SK-N-SH (cell line): ENCODE measurements around the gene CD34. TPM values are rescaled to one million over a fixed set of nuclear protein-coding genes. Genes with fewer than 3 reads are reported as not detected.

Experiments used
- CTCF ChIA-PET: fragments of 300-600, 350-600 bp; formaldehyde crosslinking; extraction: SDS; loops from one replicate; lab custom pipeline; 2021; lab: Yijun Ruan, JAX
- POLR2A ChIA-PET: fragments of 350-600 bp; sonication (Branson Sonifier 250); formaldehyde crosslinking; extraction: SDS; loops from one replicate; lab custom pipeline; 2020; ENCODE audit warnings: antibody characterized with exemption, inconsistent platforms; lab: Yijun Ruan, JAX
- DNase-seq: peaks from one replicate; pipeline ENCODE4 v3.0.0; 2012
- H2AFZ ChIP-seq: fragments of 200-600 bp; sonication (generic); 2 replicates; pipeline ENCODE4 v1.8.1; 2016; ENCODE audit warnings: antibody characterized with exemption, mild to moderate bottlenecking, low read depth
- H3F3A ChIP-seq: fragments of 200-600 bp; sonication (generic); replicated peaks from 2 replicates; pipeline ENCODE3; 2016; ENCODE audit warnings: antibody characterized with exemption, mild to moderate bottlenecking; ENCODE audit not compliant: insufficient read depth
- H3K27ac ChIP-seq, 2 experiments: fragments of 200-500 bp in 1 of 2; fragments of 200-600 bp in 1 of 2; sonication (Bioruptor generic) in 1 of 2; sonication (generic), shearing (Covaris generic) in 1 of 2; 2 replicates each; pipeline versions ENCODE4 v1.5.1 to v1.6.1; 2014 to 2016; ENCODE audit warnings: low read depth in 2 of 2, inconsistent platforms in 1 of 2, low read length in 1 of 2, mild to moderate bottlenecking in 1 of 2, mixed read lengths in 1 of 2
- H3K27me3 ChIP-seq: fragments of 200-600 bp; sonication (generic), shearing (Covaris generic); 2 replicates; pipeline ENCODE4 v1.6.1; 2016; ENCODE audit warnings: mixed run types; ENCODE audit not compliant: insufficient read depth
- H3K36me3 ChIP-seq, 2 experiments: fragments of 200-500 bp in 1 of 2; fragments of 200-600 bp in 1 of 2; sonication (Bioruptor generic) in 1 of 2; sonication (generic) in 1 of 2; replicated peaks in 1 of 2; 2 replicates each; pipeline versions ENCODE3 to v1.5.1; 2014 to 2016; ENCODE audit warnings: low read length in 1 of 2, mild to moderate bottlenecking in 1 of 2; ENCODE audit not compliant: insufficient read depth in 2 of 2, control insufficient read depth in 1 of 2
- H3K4me1 ChIP-seq, 2 experiments: fragments of 200-500 bp in 1 of 2; fragments of 200-600 bp in 1 of 2; sonication (Bioruptor generic) in 1 of 2; sonication (generic), shearing (Covaris generic) in 1 of 2; 2 replicates each; pipeline versions ENCODE4 v1.5.1 to v1.6.1; 2014 to 2016; ENCODE audit warnings: low read depth in 1 of 2, low read length in 1 of 2, mixed run types in 1 of 2; ENCODE audit not compliant: insufficient read depth in 2 of 2, control insufficient read depth in 1 of 2
- H3K4me2 ChIP-seq: fragments of 200-600 bp; sonication (generic), shearing (Covaris generic); 2 replicates; pipeline ENCODE4 v1.6.1; 2017; ENCODE audit warnings: mixed run types
- H3K4me3 ChIP-seq, 2 experiments: fragments of 200-500 bp in 1 of 2; fragments of 200-600 bp in 1 of 2; sonication (Bioruptor generic) in 1 of 2; sonication (generic), shearing (Covaris generic) in 1 of 2; 2 replicates each; pipeline versions ENCODE4 v1.5.1 to v1.8.1; 2014 to 2016; ENCODE audit warnings: low read depth in 2 of 2, inconsistent platforms in 1 of 2, low read length in 1 of 2, mild to moderate bottlenecking in 1 of 2, mixed read lengths in 1 of 2, moderate library complexity in 1 of 2
- H3K79me2 ChIP-seq: fragments of 200-600 bp; sonication (generic); 2 replicates; pipeline ENCODE4 v1.8.1; 2017; ENCODE audit warnings: mild to moderate bottlenecking; ENCODE audit not compliant: insufficient read depth
- H3K9ac ChIP-seq: fragments of 200-600 bp; sonication (generic); 2 replicates; pipeline ENCODE4 v1.6.1; 2017; ENCODE audit warnings: mixed run types
- H3K9me2 ChIP-seq: fragments of 200-600 bp; sonication (generic); 2 replicates; pipeline ENCODE4 v1.6.1; 2017; ENCODE audit warnings: mixed run types
- H3K9me3 ChIP-seq: fragments of 200-600 bp; sonication (generic); 2 replicates; pipeline ENCODE4 v1.6.1; 2017; ENCODE audit warnings: mixed run types, mild to moderate bottlenecking, moderate library complexity
- H4K20me1 ChIP-seq: fragments of 200-600 bp; sonication (generic); 2 replicates; pipeline ENCODE4 v1.6.1; 2017; ENCODE audit warnings: mild to moderate bottlenecking, mixed run types; ENCODE audit not compliant: insufficient read depth
- CHD2 ChIP-seq: fragments of 150-350 bp; IDR thresholded peaks from 2 replicates; pipeline ENCODE4 v1.6.1; 2018; ENCODE audit warnings: low read length; ENCODE audit not compliant: partially characterized antibody
- ELF1 ChIP-seq: IDR thresholded peaks from 2 replicates; pipeline ENCODE4 v1.4.0; 2012
- EP300 ChIP-seq, 2 experiments: IDR thresholded peaks; 2 replicates each; pipeline versions ENCODE4 v1.4.0 to v1.6.1; 2012; ENCODE audit warnings: borderline replicate concordance in 1 of 2, low read depth in 1 of 2, low read length in 1 of 2
- EZH2phosphoT487 ChIP-seq: fragments of 200-600 bp; sonication (generic); IDR thresholded peaks from 2 replicates; pipeline ENCODE4 v1.6.1; 2017; ENCODE audit warnings: low read depth, mixed run types, mild to moderate bottlenecking, antibody characterized with exemption, moderate library complexity, borderline replicate concordance
- FOSL2 ChIP-seq: IDR thresholded peaks from 2 replicates; pipeline ENCODE4 v1.4.0; 2012; ENCODE audit warnings: low read depth, mild to moderate bottlenecking, moderate library complexity, borderline replicate concordance
- FOXJ3 ChIP-seq: sonication (generic); formaldehyde crosslinking; IDR thresholded peaks from 2 replicates; pipeline ENCODE4 v1.5.1; 2020; ENCODE audit warnings: mild to moderate bottlenecking, missing genetic modification reagents
- GATA2 ChIP-seq: sonication (generic); formaldehyde crosslinking; IDR thresholded peaks from 2 replicates; pipeline ENCODE4 v1.5.0; 2020; ENCODE audit warnings: mild to moderate bottlenecking, missing genetic modification reagents
- JUND ChIP-seq: IDR thresholded peaks from 2 replicates; pipeline ENCODE4 v1.4.0; 2012
- MEF2A ChIP-seq: IDR thresholded peaks from 2 replicates; pipeline ENCODE4 v1.4.0; 2012; ENCODE audit warnings: low read depth, borderline replicate concordance
- MXI1 ChIP-seq: IDR thresholded peaks from 2 replicates; pipeline ENCODE4 v1.6.1; 2012; ENCODE audit warnings: mild to moderate bottlenecking, low read depth, low read length, improper control_type of control experiment
- RAD21 ChIP-seq: IDR thresholded peaks from 2 replicates; pipeline ENCODE4 v1.6.1; 2012; ENCODE audit warnings: mild to moderate bottlenecking, low read length
- RCOR1 ChIP-seq: fragments of 150-350 bp; IDR thresholded peaks from 2 replicates; pipeline ENCODE4 v1.6.1; 2017; ENCODE audit warnings: antibody characterized with exemption, low read length
- RFX5 ChIP-seq: IDR thresholded peaks from 2 replicates; pipeline ENCODE4 v1.6.1; 2012; ENCODE audit warnings: mild to moderate bottlenecking, improper control_type of control experiment, low read length
- RXRA ChIP-seq: IDR thresholded peaks from 2 replicates; pipeline ENCODE4 v1.4.0; 2012; ENCODE audit warnings: low read depth, mild to moderate bottlenecking, borderline replicate concordance
- SMC3 ChIP-seq: IDR thresholded peaks from 2 replicates; pipeline ENCODE4 v1.6.1; 2012; ENCODE audit warnings: low read depth, low read length, improper control_type of control experiment
- TAF1 ChIP-seq: IDR thresholded peaks from 2 replicates; pipeline ENCODE4 v1.6.1; 2012; ENCODE audit warnings: low read depth, mild to moderate bottlenecking, low read length, moderate library complexity, borderline replicate concordance
- WGBS: methylation state at CpG from one replicate; pipeline ENCODE4 v1.1.6; 2017; ENCODE audit warnings: low lambda C conversion rate; 5-methylcytosine and 5-hydroxymethylcytosine counted together
- polyA plus RNA-seq, 3 experiments: library from polyadenylated mRNA; depleted of rRNA; stranded (reverse); fragments of >200 nt; gene quantifications; 2 replicates each; pipeline ENCODE4 v1.2.3, GENCODE V29; 2012
- TF ChIP-seq, protein P1 (sequence below): IDR thresholded peaks from 2 replicates; pipeline ENCODE4 v1.4.0; 2012; ENCODE audit warnings: low read depth, borderline replicate concordance
- TF ChIP-seq, protein P2 (sequence below): IDR thresholded peaks from 2 replicates; pipeline ENCODE4 v1.6.1; 2012; ENCODE audit warnings: mild to moderate bottlenecking, low read depth, low read length, moderate library complexity

The CD34 gene
- polyA plus RNA-seq, 1 of the 3 experiments (the other 2 are of a cell fraction) = 0.59 TPM

DNA sequence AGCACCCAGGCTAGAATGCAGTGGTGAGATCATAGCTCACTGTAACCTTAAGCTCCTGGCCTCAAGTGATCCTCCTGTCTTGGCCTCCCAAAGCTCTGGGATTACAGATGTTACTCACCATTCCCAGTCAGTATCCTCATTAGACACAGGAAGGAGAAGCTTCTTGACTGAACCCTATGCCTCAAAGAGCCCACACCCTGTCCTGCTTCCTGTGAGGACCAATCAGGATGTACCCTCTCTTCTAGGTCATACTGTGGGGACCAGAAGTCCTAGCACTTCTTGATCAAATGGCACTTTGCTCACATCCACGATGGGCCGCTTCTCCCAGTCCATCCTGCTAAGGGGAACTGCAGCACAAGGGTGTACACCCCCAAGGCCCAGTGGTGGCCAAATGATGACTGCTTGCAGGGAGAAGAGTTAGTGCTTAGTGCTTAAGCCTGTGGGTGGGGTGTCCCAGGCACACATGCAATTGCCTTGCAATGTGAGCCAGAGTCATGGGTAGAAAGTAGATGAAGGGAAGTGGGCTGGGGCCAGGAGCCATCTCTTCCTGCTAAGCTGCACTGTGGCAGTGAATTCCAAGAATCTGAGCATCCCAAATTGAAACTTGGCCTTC, 9.8 kb downstream of the CD34 start:
- no peaks in the 10 kb centered on the region for H3K79me2 ChIP-seq

DNA sequence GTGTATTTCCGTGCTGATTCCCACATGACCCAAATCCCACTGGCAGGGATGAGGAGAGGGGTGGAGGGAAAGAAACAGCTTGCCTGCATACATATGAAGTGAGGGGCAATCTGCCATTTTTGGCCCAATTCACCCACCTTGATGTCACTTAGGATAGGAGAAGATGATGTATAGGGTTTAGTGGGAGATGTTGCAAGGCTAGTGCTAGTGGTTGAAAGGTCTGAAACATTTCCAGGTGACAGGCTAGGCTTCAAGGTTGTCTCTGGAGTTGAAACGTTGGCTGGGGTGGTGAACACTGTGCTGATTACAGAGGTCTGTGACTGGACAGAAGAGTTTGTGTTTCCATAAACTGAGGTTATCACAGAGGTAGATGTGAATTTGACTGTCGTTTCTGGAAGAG, 12.1 kb downstream of the CD34 start:
- H3K36me3 ChIP-seq = no peaks in the 10 kb centered on the region
- 37% methylated on average over 3 of the region's 3 CpGs for WGBS
- no peaks in the 10 kb centered on the region for H3K27me3 ChIP-seq
- H3K27ac ChIP-seq = no peak overlapping the region
- H3K4me2 ChIP-seq = no peak overlapping the region
- no peaks in the 10 kb centered on the region; a peak in 1 of 4 replicates for H3K4me1 ChIP-seq
- no peaks in the 10 kb centered on the region for H3K9me3 ChIP-seq
- no peaks in the 10 kb centered on the region for H3K79me2 ChIP-seq
- ChIA-PET CTCF (interaction anchor here (1.0 to 5.7 kb wide), 3 partner anchors 13 to 65 kb away, joined by 3 to 102 read pairs (median 96); no protein-coding TSS in a partner anchor), POLR2A (no interaction called here)
- no peak for DNase-seq
- H2AFZ ChIP-seq = no peak overlapping the region
- no peak for TF ChIP-seq JUND
- H3K9me2 ChIP-seq = no peaks in the 10 kb centered on the region
- H3K4me3 ChIP-seq = no peak overlapping the region
- H3K9ac ChIP-seq = no peak overlapping the region
- no peaks in the 10 kb centered on the region for H4K20me1 ChIP-seq
- H3F3A ChIP-seq = no peaks in the 10 kb centered on the region

More for the DNA sequence above, 9.8 kb downstream of the CD34 start:
- Histone ChIP-seq H3K27ac (no peak overlapping the region), H3K4me2 (no peak overlapping the region), H3K36me3 (no peaks in the 10 kb centered on the region), H3K9me3 (no peaks in the 10 kb centered on the region), H4K20me1 (no peaks in the 10 kb centered on the region), H3K4me3 (no peak overlapping the region), H3K27me3 (no peaks in the 10 kb centered on the region), H3K4me1 (no peaks in the 10 kb centered on the region; a peak in 1 of 4 replicates), H3K9ac (no peak overlapping the region), H3F3A (no peaks in the 10 kb centered on the region)
- DNase-seq = no peak
- 58% methylated on average over 2 of the region's 2 CpGs for WGBS
- CTCF ChIA-PET = interaction anchor here (1.1 to 1.4 kb wide), 4 partner anchors 18 to 96 kb away, joined by 3 to 7 read pairs (median 3); no protein-coding TSS in a partner anchor
- POLR2A ChIA-PET = no interaction called here
- TF ChIP-seq JUND = no peak
- TF ChIP-seq, protein P1, sequence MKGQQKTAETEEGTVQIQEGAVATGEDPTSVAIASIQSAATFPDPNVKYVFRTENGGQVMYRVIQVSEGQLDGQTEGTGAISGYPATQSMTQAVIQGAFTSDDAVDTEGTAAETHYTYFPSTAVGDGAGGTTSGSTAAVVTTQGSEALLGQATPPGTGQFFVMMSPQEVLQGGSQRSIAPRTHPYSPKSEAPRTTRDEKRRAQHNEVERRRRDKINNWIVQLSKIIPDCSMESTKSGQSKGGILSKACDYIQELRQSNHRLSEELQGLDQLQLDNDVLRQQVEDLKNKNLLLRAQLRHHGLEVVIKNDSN = no peak
- no peak for TF ChIP-seq MXI1
- no peak for TF ChIP-seq FOXJ3
- no peak for TF ChIP-seq TAF1
- TF ChIP-seq MEF2A = no peak
- TF ChIP-seq, all 33 proteins: peak for 0
- no peaks in the 10 kb centered on the region for H3K9me2 ChIP-seq
- no peak overlapping the region for H2AFZ ChIP-seq

DNA sequence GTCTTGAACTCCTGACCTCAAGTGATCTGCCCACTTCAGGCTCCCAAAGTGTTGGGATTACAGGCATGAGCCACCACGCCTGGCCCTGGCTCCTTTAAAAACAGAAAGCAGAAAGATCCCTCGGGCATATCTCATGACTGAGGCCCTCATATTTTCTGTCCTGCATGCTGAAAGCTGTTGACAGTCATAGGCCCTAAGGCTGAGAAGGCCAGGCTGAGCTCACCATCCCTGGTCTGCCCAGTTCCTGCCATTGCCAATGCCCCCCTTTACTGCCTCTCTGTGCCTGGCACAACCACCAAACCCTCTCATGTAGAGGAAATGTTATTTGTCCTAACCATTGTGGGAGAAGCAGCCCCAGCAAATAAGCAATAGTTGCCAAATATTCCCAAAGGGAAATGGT, 12.7 kb downstream of the CD34 start:
- no peaks in the 10 kb centered on the region for H3K27me3 ChIP-seq
- ChIA-PET CTCF (interaction anchor here (1.1 to 5.7 kb wide), 5 partner anchors 12 to 100 kb away, joined by 3 to 102 read pairs (median 8); no protein-coding TSS in a partner anchor), POLR2A (no interaction called here)
- H4K20me1 ChIP-seq = no peaks in the 10 kb centered on the region
- H3K9me2 ChIP-seq = no peaks in the 10 kb centered on the region
- DNase-seq = no peak
- H3F3A ChIP-seq = no peaks in the 10 kb centered on the region
- no peaks in the 10 kb centered on the region for H3K36me3 ChIP-seq
- 68% methylated on average over 2 of the region's 2 CpGs for WGBS
- no peak overlapping the region for H2AFZ ChIP-seq
- H3K4me2 ChIP-seq = no peak overlapping the region
- H3K79me2 ChIP-seq = no peaks in the 10 kb centered on the region
- H3K9me3 ChIP-seq = no peaks in the 10 kb centered on the region
- no peak overlapping the region for H3K27ac ChIP-seq
- H3K4me1 ChIP-seq = no peaks in the 10 kb centered on the region; a peak in 1 of 4 replicates
- H3K9ac ChIP-seq = no peak overlapping the region
- no peak overlapping the region for H3K4me3 ChIP-seq
- no peak for TF ChIP-seq TAF1
- TF ChIP-seq SMC3 = no peak
- no peak for TF ChIP-seq RAD21
- TF ChIP-seq FOSL2 = no peak
- TF ChIP-seq, protein P2, sequence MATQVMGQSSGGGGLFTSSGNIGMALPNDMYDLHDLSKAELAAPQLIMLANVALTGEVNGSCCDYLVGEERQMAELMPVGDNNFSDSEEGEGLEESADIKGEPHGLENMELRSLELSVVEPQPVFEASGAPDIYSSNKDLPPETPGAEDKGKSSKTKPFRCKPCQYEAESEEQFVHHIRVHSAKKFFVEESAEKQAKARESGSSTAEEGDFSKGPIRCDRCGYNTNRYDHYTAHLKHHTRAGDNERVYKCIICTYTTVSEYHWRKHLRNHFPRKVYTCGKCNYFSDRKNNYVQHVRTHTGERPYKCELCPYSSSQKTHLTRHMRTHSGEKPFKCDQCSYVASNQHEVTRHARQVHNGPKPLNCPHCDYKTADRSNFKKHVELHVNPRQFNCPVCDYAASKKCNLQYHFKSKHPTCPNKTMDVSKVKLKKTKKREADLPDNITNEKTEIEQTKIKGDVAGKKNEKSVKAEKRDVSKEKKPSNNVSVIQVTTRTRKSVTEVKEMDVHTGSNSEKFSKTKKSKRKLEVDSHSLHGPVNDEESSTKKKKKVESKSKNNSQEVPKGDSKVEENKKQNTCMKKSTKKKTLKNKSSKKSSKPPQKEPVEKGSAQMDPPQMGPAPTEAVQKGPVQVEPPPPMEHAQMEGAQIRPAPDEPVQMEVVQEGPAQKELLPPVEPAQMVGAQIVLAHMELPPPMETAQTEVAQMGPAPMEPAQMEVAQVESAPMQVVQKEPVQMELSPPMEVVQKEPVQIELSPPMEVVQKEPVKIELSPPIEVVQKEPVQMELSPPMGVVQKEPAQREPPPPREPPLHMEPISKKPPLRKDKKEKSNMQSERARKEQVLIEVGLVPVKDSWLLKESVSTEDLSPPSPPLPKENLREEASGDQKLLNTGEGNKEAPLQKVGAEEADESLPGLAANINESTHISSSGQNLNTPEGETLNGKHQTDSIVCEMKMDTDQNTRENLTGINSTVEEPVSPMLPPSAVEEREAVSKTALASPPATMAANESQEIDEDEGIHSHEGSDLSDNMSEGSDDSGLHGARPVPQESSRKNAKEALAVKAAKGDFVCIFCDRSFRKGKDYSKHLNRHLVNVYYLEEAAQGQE = no peak
- TF ChIP-seq EP300 (IDR thresholded peaks at IDR 0.05; ENCODE audit: borderline replicate concordance in 1 of 2, low read depth in 1 of 2, low read length in 1 of 2) = no peak
- TF ChIP-seq RXRA = no peak
- no peak for TF ChIP-seq RCOR1
- no peak for TF ChIP-seq MXI1
- no peak for TF ChIP-seq JUND
- TF ChIP-seq EZH2phosphoT487 = no peak
- TF ChIP-seq GATA2 (CRISPR knock-in tag) = no peak
- no peak for TF ChIP-seq CHD2
- TF ChIP-seq ELF1 = no peak
- no peak for TF ChIP-seq RFX5
